NCI-H1092 (cell line): Measurements from ENCODE around the gene PROZ.

Source experiments
- DNase-seq: peaks from one replicate; lab custom pipeline; 2025; lab: John Stamatoyannopoulos, UW

PROZ gene

GRCh38 chr13:113120300-113121182 is 37.9 kb upstream of the PROZ start:
- no peak for DNase-seq

GRCh38 chr13:113121183-113121927 is 37.1 kb upstream of the PROZ start:
- no peak for DNase-seq

DNA sequence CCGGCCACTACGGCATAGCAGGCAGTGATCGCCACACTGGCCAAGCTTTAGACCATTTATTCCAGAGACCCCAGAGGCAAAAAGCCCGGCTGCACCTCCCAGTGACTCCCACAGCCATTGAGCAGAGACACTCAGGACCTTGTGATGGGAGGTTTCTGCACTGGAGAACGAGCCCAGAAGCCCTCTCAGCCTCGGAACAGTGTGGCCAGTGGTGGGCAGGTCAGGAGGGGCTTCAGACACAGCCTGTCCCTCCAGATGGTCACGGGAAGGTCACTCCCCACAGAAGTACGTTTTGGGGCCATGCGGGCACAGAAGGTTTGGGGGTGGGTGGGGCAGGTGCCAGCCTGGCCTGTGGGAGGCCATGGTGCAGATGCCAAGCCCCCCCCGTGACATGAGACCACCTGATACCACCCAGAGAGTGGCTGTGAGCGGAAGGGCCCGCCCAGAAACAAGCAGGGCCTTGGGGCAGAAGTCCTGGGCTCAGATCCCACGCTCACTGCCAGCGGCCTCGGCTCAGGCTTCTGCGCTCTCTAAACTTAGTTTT is 36.4 kb upstream of the PROZ start:
- no peak for DNase-seq

DNA sequence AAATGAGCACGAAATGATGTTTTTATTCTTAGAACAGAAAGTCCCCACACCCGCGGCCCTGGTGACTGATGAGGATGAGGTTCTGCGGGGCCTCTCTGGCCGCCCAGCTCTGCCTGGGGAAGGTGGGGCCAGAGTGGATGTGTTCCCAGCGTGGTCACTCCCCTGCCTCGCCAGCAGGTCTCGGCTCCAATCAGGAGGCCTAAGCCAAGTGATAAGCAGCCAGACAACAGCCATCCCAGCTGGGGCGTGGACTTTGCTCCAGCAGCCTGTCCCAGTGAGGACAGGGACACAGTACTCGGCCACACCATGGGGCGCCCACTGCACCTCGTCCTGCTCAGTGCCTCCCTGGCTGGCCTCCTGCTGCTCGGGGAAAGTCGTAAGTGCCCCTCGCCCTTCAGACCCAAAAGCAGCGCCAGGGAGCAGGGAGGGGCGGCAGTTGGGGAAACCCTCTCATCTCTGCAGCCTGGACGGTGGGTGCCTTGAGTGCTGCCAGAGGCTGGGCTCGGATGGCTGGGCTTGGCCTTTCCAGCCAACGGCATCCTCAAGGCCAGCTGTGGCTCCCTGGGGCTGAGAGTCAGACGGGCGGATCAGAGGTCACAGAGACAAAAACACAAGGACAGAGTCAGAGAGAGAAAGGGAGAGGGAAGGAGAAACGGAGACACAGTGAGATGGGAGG is 35.8 kb upstream of the PROZ start, which contains the start of gene F10:
Gene F10, plus strand, starts transcription at position 250 of the 676 bp plus-strand sequence. Its CDS starts 57 bp downstream, at position 307.
- no peak for DNase-seq

DNA sequence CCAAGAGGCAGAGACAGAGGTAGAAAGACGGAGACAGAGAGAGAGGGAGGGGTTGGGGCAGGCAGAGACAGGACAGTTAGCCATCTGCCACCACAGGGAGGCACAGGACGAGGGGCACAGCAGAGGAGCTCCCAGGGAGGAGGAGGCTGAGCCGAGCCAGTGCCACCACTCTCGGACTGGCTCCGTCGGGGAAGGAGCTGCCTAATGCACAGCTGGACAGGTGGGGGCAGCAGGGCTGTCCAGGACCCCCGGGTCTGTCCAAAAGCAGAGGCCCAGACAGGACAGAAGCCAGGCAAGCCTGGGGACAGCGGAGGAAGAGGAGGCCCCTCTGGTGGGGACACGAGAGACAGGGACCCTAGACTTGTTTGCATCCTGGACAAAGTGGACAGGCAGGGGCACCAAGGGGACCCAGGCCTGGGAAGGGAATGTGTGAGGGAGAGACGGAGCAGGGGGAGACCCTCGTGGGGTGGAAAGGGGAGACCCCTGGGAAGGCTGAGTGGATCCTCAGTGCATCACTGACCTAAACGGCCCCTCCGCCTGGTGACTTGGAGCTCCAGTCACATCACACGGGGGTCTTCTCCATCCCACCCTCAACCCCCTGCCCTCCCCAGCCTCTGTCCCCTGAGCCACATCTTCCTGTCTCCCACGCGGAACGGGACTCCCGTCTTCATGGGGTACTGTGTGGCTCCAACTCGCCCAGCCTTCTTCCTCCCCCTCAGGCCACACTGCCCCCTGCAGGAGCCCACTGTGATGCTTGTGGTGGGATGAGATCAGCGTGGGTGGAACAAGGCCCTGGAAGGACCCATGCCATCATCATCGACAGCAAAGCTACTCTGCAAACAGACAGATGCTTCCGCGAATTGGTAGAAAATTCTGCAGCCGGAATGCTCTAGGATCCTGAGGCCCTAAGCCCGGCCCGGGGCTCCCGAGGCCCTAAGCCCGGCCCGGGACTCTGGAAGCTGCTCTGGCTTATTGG is 34.9 kb upstream of the PROZ start:
- DNase-seq: no peak

- DNase-seq: no peak
Measured at GRCh38 chr13:113124211-113124970, 34.1 kb upstream of the PROZ start.

DNA sequence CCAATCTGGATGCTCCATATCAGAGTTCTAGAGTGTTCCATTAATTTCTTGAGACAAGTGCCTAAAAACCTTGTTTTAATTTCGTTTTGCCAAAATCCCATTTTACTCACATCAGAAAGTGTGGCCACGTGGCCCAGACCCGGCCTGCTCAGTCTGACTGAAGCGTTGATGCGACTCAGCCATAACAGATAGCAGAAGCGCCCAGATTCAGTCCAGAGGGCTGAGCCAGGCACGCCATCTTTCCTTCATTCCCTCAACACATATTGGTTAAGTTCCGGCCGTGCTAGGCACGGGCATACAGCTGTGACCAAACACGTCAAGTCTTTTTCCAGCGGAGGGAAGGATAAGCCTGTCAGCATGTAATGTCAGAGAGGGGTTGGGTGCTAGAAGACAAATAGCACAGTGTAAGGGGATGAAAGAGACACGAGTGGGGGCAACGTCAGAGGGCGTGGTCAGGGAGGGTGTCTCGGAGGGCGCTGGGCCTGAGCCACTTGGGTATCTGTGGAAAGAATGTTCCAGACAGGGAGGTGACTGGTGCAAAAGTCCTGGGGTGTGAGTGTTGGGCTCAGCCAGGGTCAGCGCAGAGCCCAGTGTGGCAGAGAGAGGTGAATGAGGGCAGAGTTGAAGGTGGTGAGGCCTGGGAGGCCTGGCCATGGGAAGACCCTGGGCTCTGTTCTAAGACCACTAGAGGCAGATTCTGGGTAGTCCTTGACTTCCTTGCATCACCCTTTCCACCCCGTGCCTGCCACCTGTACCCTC is 32.8 kb upstream of the PROZ start:
- no peak for DNase-seq

DNA sequence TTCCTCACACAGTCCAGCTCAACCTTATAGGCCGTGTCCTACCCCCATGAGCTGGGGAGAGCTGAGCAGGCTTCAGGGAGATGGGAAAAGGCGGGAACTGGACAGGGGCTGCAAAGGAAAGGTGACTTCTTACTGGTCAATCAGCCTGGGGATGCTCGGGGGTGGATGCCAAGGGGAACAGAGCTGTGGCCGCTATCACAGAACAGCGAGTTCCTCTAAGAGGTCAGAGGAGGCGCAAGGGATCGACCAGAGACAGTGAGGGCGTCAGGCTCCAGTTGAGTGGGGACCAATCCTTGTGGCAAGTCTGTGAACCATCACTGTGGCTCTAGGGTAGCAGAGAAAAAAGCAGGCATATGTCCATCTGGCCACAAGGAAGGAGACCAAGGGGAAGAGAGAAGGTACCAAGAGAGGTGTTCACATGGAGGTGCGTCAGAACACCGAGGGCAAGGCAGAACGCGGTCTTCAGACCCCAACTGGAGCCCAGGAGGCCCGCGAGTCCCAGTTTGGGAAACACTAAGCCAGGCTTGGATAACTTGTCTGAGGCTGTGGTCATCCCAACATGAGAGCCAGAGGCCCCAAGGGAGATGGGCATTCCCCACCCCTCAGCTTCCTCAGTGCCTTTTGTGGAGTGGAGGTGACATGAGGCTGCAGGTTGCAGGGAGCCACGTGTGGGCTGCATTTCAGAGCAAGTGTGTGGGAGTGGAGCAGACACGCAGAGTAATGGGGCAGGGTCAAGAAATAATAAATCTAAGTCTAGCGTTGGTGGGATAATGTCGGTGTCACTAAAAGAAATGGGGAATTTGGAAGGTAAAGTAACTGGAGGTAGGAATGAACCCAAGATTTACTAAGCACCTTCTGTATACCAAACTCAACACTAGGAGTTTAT is 31.9 kb upstream of the PROZ start:
- no peak for DNase-seq

- DNase-seq: no peak
Measured at GRCh38 chr13:113129480-113129879, 29.0 kb upstream of the PROZ start.

DNA sequence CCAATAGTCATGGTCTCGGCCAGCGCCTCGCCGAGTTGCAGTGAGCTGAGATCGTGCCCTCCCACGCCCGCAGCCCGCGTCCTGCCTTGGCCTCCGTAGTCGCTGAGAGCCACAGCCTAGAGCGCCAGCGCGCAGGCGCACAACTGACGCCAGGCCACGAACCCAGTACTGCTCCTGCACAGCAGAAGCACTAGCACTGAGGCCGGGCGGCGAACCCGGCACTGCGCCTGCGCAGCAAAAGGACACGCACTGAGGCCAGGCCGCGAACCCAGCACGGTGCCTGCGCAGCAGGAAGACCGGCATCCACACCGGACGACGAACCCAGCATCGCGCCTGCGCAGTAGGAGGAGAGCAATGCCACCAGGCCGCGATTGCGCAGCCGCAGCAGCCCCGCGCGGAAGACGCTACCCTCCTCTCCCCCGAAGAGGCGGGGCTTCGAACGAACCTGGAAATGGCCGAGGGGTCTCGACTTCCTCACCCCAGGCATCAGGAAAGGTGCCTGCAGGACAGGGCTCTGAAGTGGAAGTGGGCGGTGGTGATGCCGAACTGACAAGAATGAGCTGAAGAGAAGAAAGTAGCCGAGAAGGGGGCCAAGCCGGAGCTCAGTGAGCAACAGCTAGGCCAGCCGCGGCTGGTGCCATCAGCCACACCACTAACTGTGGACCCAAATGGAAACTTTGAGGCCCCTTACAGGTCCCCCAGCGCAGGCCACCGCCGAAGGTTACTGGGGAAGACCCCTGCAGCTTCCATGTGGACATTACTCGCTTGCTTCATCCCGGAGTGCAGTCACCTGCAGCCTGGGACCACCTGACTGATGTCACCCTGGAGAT is 28.3 kb upstream of the PROZ start:
- no peak for DNase-seq

DNA sequence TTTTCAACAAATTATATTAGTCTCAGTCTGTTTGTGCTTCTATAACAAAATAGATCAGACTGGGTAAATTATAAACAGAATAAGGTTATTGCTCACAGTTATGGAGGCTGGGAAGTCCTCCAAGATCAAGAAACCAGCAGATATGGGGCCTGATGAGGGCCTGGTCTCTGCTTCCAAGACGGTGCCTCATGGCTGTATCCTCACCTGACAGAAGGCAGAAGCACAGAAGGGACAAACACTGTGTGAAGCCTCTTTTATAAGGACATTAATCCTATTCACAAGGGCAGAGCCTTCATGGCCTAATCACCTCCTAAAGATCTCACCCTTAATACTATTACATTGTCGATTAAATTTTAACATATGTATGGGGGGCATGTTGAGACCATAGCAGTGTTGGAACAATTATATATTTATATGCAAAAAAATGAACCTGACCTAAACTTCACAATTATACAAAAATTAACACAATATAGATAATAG is 23.1 kb upstream of the PROZ start:
- DNase-seq: no peak

GRCh38 chr13:113137691-113138298 is 20.7 kb upstream of the PROZ start:
- no peak for DNase-seq

- DNase-seq: no peak
Measured at GRCh38 chr13:113138792-113139551, 19.5 kb upstream of the PROZ start.

GRCh38 chr13:113139577-113139976 is 18.9 kb upstream of the PROZ start:
- DNase-seq: no peak

GRCh38 chr13:113140677-113141600 is 17.5 kb upstream of the PROZ start:
- DNase-seq: no peak
